Immature natural killer cell (primary cell): Measurements from ENCODE around the gene MARK3. TPM values are rescaled to one million over a fixed set of nuclear protein-coding genes. Genes with fewer than 3 reads are reported as not detected.

Source experiments
- DNase-seq, 3 donors: peaks; one replicate each; pipeline ENCODE4 v3.0.0; 2022; ENCODE audit warnings: mixed read lengths in 1 of 3
- H3K27ac Mint-ChIP-seq, 6 donors: one replicate each; pipeline ENCODE4 v1.8.0; 2020; ENCODE audit warnings: mixed read lengths in 6 of 6, mild to moderate bottlenecking in 5 of 6, inconsistent platforms in 4 of 6, moderate library complexity in 3 of 6
- H3K27me3 Mint-ChIP-seq, 3 donors: one replicate each; pipeline ENCODE4 v1.8.0; 2020 to 2021; ENCODE audit warnings: low read depth in 3 of 3, mild to moderate bottlenecking in 3 of 3, mixed read lengths in 3 of 3, moderate library complexity in 3 of 3, inconsistent platforms in 1 of 3
- H3K36me3 Mint-ChIP-seq, 3 donors: one replicate each; pipeline ENCODE4 v1.8.0; 2020; ENCODE audit warnings: mixed read lengths in 3 of 3, inconsistent platforms in 2 of 3, mild to moderate bottlenecking in 2 of 3
- H3K4me1 Mint-ChIP-seq, 2 donors: one replicate each; pipeline ENCODE4 v1.8.0; 2020; ENCODE audit warnings: inconsistent platforms in 2 of 2, mild to moderate bottlenecking in 2 of 2, mixed read lengths in 2 of 2, moderate library complexity in 1 of 2
- H3K4me3 Mint-ChIP-seq, 5 donors: one replicate each; pipeline ENCODE4 v1.8.0; 2020; ENCODE audit warnings: mild to moderate bottlenecking in 5 of 5, mixed read lengths in 5 of 5, inconsistent platforms in 3 of 5, moderate library complexity in 3 of 5
- H3K9me3 Mint-ChIP-seq, 6 donors: one replicate each; pipeline ENCODE4 v1.8.0; 2020; ENCODE audit warnings: mild to moderate bottlenecking in 6 of 6, mixed read lengths in 6 of 6, inconsistent platforms in 4 of 6, moderate library complexity in 3 of 6
- polyA plus RNA-seq, 3 donors: library from polyadenylated mRNA; unstranded; fragments of 300-500 nt; fragmentation: Illumina TruSeq; gene quantifications; one replicate each; pipeline ENCODE4 v1.2.3, GENCODE V29; 2021

MARK3 gene
- polyA plus RNA-seq, 3 donors from 2014 or later: 23.4 to 44.1 (median 25.7) TPM

DNA sequence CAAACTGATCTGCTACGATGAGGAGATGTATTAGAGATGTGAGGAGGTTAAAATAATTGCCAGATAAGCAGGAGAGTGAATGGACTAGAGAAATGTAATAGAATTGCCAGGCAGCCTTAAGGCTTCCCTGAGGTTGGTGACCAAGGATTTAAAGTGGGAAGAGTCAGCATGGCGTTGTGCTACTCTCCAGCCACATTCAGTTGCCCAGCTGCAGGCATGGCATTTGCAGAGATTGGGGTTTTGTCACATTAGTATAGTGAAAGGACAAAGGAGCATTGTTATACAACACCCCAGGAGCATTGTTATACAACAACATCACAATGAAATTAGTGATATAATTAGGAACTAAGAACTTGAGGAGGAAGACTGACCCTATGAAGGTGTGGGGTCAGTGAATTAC lies 31.7 kb downstream of the MARK3 start:
- Mint-ChIP-seq H3K36me3 (peaks cover 0 to 9% (median 6%) of the 10 kb centered on the region in 3 donors), H3K9me3 (no peaks in the 10 kb centered on the region), H3K4me3 (no peak overlapping the region), H3K27me3 (no peaks in the 10 kb centered on the region), H3K27ac (peak overlapping the region in 2 of 6 donors; percentile 49 to 55), H3K4me1 (peaks cover 45 to 65% of the 10 kb centered on the region in 2 donors)
- no peak for DNase-seq

DNA sequence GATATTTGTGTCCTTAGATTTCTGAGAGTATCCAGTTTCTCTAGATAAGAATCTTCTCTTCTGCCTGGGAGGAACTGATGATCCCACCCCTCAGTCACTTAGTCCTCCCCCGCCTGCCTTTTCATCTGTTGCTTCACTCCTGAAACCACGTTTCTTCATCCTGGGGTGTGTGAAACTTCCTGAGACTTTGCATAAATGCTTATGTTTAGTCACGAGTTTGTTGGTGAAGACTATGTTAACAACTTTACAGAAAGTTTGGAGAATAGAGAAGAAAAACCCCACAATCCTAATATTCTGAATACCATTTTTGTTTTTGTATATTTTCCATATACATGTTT lies 33.2 kb downstream of the MARK3 start:
- Mint-ChIP-seq H3K4me3 (no peak overlapping the region), H3K27ac (peak overlapping the region in 5 of 6 donors; percentile 7 to 74 (median 44)), H3K36me3 (peaks cover 0 to 9% (median 6%) of the 10 kb centered on the region in 3 donors), H3K4me1 (peaks cover 55 to 80% of the 10 kb centered on the region in 2 donors), H3K9me3 (no peaks in the 10 kb centered on the region), H3K27me3 (peaks cover 0 to 2% (median 0%) of the 10 kb centered on the region in 3 donors)
- no peak for DNase-seq

DNA sequence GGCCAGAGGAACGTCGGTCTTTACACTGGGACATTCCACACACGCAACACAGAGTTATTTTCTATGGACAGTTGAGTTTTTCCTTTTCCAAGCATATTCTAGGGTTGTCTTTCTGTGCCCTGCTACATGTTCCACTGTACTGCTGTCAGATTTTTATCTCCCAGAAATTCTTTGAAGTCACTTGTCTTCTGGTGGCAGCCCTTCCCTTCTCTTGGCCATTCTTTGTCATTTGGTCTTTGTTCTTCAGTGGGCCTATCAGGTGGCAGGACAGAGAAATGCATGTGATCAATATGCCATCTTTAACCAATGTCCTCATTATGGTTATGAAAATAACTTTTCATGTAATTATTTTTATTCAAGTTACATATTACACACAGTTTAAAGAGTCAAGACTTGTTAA lies 36.3 kb downstream of the MARK3 start:
- Mint-ChIP-seq H3K4me3 (no peak overlapping the region), H3K27me3 (peaks cover 0 to 3% (median 2%) of the 10 kb centered on the region in 3 donors), H3K4me1 (peaks cover 52 to 80% of the 10 kb centered on the region in 2 donors), H3K9me3 (no peaks in the 10 kb centered on the region), H3K36me3 (peaks cover 0 to 4% (median 0%) of the 10 kb centered on the region in 3 donors), H3K27ac (peak overlapping the region in 1 of 6 donors; percentile 65)
- no peak for DNase-seq

DNA sequence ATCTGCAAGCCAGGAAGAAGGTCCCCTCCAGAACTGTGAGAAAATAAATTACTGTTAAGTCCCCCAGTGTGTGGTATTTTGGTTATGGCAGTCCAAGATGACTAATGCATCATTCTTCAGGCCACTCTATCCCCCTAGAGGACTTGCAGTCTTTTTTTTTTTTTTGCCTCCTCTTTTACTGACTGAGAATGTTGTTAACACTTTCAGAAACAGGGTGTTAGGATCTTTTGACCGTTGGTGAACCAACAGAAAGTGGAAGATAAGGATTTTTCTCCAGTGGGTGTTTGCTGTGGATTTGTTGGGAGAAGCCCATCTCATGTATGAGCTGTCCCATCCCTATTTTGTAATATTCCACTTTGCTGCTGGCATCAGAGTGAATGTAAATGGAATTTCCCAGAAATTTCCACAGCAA lies 37.8 kb downstream of the MARK3 start:
- Mint-ChIP-seq H3K4me3 (no peak overlapping the region), H3K27ac (peak overlapping the region in 1 of 6 donors; percentile 24), H3K4me1 (peaks cover 50 to 80% of the 10 kb centered on the region in 2 donors), H3K36me3 (peaks cover 0 to 4% (median 0%) of the 10 kb centered on the region in 3 donors), H3K27me3 (peaks cover 0 to 6% (median 2%) of the 10 kb centered on the region in 3 donors), H3K9me3 (no peaks in the 10 kb centered on the region)
- no peak for DNase-seq

DNA sequence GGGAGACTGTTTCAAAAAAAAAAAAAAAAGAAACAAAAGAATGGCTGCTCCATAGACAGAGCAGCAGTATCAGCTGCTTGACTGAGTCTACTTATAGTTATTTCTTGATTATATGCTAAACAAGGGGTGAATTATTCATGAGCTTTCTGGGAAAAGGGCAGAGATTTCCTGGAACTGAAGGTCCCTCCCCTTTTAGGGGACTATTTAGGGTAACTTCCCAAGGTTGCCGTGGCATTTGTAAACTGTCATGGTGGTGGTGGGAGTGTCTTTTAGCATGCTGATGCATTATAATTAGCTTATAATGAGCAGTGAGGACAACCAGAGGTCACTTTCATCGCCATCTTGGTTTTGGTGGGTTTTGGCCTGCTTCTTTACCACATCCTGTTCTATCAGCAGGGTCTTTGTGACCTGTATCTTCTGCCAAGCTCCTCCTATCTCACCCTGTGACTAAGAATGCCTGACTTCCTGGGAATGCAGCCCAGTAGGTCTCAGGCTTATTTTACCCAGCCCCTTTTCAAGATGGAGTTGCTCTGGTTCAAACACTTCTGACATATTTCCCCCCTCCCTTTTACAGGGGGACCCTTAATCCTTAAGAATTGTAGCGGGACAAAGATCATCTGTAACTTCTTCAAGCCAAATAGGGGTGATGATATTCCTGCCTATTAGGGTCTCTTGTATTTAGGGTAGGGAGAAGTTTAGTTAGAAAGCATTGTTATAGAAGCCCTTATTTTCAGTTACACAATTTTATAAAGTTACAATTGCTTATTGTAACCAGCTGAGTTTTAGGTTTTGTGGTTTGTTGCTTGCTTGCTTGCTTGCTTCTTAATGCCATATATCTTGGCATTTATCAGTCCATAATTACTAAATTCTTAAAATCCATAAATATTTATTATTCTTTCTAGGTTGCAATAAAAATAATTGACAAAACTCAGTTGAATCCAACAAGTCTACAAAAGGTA lies 42.5 kb downstream of the MARK3 start:
- Mint-ChIP-seq H3K27me3 (peaks cover 0 to 6% (median 2%) of the 10 kb centered on the region in 3 donors), H3K9me3 (no peaks in the 10 kb centered on the region), H3K4me1 (peaks cover 50 to 71% of the 10 kb centered on the region in 2 donors), H3K4me3 (peak overlapping the region in 3 of 5 donors; percentile 35 to 63 (median 41)), H3K36me3 (peaks cover 0 to 4% (median 0%) of the 10 kb centered on the region in 3 donors), H3K27ac (peak overlapping the region; percentile 18 to 87 (median 69))
- DNase-seq: peak; percentile 21 to 28 (median 25)

DNA sequence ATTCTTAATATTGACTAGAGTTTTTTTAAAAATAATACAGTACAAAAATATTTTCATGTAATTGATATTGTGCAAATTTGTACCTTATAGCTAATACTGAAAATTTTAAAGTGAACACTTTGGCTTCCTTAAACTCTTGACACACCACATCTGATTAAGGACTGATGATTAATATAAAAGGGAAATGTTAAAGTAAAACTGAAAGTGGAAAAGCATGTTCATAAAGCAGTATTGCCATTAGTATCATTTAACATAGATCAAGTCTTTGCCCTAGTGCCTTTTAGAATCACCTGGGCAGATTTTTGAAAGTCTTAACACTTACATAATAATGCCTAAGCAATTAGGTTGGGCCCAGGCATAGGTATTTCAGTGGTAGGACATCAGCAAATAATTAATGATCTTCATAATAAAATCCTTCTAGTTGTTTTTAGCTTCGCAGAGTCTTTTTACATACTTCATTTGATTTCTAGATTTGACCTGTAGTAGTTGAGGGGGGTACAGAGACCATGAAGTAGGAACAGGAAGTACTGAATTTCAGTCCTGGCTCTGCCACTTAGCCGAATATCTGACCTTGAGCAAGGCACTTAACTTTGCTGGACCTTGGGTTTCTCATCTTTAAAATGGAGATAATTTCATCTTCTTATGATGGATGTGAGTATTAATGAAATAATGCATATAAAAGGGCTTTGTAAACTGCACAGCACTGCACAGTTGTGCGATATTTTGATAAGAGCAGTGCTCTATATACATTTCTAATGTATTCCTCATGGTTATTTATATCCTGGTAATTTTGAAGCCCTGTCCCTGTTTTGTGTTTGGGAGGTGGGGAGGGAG lies 43.7 kb downstream of the MARK3 start:
- peak overlapping the region; percentile 63 to 91 (median 74) for H3K27ac Mint-ChIP-seq
- H3K9me3 Mint-ChIP-seq: no peaks in the 10 kb centered on the region
- H3K4me3 Mint-ChIP-seq: peak overlapping the region in 4 of 5 donors; percentile 11 to 61 (median 42)
- peaks cover 0 to 4% (median 0%) of the 10 kb centered on the region in 3 donors for H3K36me3 Mint-ChIP-seq
- H3K27me3 Mint-ChIP-seq: peaks cover 0 to 3% (median 0%) of the 10 kb centered on the region in 3 donors
- no peak for DNase-seq
- H3K4me1 Mint-ChIP-seq: peaks cover 45 to 68% of the 10 kb centered on the region in 2 donors

DNA sequence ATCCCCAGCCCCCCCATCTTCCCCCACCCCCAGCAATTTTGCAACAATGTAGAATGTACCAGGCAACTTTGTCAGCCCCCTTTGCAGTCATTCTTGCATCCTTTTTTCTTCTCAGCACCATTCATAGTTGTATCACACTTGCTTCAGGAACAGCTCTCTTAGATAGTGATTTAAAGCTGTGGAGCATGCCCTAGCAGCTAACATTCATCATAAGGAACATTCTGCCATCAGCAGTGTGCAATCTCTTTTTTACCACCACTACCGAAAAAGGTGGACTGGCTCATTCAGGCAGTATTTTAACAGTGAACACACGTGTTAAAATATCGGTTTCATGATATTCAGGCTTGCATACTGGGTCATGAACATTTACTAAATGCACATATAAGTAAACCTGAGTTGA lies 45.1 kb downstream of the MARK3 start:
- H3K36me3 Mint-ChIP-seq: no peaks in the 10 kb centered on the region
- no peak overlapping the region for H3K4me3 Mint-ChIP-seq
- H3K9me3 Mint-ChIP-seq: no peaks in the 10 kb centered on the region
- H3K4me1 Mint-ChIP-seq: peaks cover 51 to 69% of the 10 kb centered on the region in 2 donors
- peak overlapping the region in 4 of 6 donors; percentile 62 to 81 (median 72) for H3K27ac Mint-ChIP-seq
- DNase-seq: no peak
- peaks cover 0 to 3% (median 0%) of the 10 kb centered on the region in 3 donors for H3K27me3 Mint-ChIP-seq

DNA sequence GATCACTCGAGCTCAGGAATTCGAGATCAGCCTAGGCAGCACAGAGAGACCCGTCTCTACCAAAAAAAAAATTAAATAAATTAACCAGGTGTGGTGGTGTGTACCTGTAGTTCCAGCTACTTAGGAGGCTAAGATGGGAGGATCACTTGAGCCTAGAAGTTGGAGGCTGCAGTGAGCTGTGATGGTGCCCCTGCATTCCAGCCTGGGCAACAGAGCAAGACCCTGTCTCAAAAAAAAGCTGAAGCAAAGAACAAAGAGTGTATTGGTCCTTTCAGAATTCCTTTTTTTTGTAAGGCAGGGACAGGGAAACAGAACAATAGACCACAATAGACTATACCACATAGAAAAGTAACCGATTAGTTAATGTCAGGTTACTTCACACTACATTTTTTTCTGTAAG lies 47.4 kb downstream of the MARK3 start:
- Mint-ChIP-seq H3K27me3 (peaks cover 0 to 1% (median 0%) of the 10 kb centered on the region in 3 donors), H3K4me1 (peaks cover 41 to 61% of the 10 kb centered on the region in 2 donors), H3K36me3 (no peaks in the 10 kb centered on the region), H3K27ac (no peak overlapping the region), H3K4me3 (no peak overlapping the region), H3K9me3 (no peaks in the 10 kb centered on the region)
- no peak for DNase-seq

DNA sequence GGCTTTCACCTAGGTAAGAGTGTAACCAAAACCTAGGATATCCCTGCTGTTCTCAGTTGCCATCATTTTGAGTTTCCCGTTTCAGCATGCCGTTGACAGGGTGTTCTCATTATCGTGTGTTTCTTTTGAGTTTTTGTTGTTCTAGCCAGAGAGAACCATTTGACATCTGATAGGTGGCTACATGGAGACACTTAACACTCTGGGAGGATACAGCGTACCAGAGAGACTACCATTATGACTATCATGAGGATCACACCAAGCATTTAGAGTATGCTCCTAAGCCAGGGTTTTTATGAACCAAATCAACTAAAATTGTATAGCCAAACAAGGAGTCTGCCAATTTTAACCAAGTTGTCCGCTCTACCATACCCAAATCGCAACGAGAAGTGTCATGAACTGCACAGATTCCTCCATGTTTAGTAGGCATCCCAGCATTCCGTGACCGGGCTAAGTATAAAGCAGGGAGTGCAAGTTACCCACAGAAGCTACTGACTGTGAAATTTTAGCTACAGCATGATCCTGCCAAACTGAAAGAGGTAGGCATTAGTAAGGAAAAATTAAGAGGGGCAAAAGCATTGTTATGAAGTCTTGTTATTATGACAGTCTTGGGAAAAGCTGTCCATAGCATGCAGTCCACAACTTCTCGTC lies 48.8 kb downstream of the MARK3 start:
- H3K27ac Mint-ChIP-seq: peak overlapping the region in 1 of 6 donors; percentile 51
- no peak for DNase-seq
- H3K36me3 Mint-ChIP-seq: peaks cover 0 to 1% (median 0%) of the 10 kb centered on the region in 3 donors
- H3K27me3 Mint-ChIP-seq: no peaks in the 10 kb centered on the region
- H3K4me3 Mint-ChIP-seq: no peak overlapping the region
- H3K4me1 Mint-ChIP-seq: peaks cover 29 to 50% of the 10 kb centered on the region in 2 donors
- no peaks in the 10 kb centered on the region for H3K9me3 Mint-ChIP-seq

DNA sequence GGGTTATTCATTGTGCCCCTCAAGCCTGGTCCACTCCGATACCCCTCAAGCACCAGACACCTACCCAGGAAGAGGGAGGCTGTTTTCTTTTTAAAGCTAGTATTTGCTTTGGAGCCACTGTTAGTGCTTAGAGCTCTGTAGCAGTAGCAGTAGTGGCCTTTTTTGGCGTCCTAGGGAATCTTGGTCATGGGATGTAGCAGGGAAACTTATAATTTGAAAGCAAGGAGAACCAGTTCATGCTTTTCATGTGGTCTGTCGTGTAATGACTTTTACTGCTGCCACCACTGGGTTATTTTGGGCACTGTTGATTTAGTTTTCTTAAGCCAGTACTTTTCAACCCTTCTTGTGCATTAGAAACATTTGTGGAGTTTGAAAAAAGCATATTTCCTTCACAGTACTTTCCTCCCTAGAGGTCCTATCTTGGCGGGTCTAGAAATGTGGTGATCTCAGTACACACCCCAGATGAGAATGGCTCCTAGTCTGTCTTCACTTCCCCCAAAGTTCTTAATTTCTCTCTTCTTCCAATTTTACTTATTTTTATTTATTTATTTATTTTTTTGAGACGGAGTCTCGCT lies 49.7 kb downstream of the MARK3 start:
- peak overlapping the region in 5 of 6 donors; percentile 7 to 60 (median 32) for H3K27ac Mint-ChIP-seq
- peaks cover 0 to 3% (median 0%) of the 10 kb centered on the region in 3 donors for H3K36me3 Mint-ChIP-seq
- H3K4me1 Mint-ChIP-seq: peaks cover 27 to 44% of the 10 kb centered on the region in 2 donors
- H3K4me3 Mint-ChIP-seq: no peak overlapping the region
- H3K27me3 Mint-ChIP-seq: no peaks in the 10 kb centered on the region
- DNase-seq: no peak
- no peaks in the 10 kb centered on the region for H3K9me3 Mint-ChIP-seq

DNA sequence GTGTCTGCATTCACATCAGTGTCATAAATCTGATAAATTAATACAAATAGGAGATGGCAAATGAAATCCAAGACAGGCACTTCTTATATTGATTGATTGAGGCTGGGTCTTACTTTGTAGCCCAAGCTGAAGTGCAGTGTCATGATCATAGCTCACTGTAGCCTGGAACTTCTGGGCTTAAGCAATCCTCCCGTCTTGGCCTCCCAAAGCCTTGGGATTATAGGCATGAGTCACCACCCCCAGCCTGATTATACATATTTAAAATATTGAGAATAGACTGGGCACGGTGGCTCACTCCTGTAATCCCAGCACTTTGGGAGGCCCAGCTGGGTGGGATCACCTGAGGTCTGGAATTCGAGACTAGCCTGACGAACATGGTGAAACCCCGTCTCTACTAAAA lies 51.3 kb downstream of the MARK3 start:
- no peak overlapping the region for H3K4me3 Mint-ChIP-seq
- peaks cover 0 to 3% (median 0%) of the 10 kb centered on the region in 3 donors for H3K36me3 Mint-ChIP-seq
- no peaks in the 10 kb centered on the region for H3K27me3 Mint-ChIP-seq
- no peak for DNase-seq
- H3K4me1 Mint-ChIP-seq: peaks cover 20 to 39% of the 10 kb centered on the region in 2 donors
- no peaks in the 10 kb centered on the region for H3K9me3 Mint-ChIP-seq
- H3K27ac Mint-ChIP-seq: peak overlapping the region in 3 of 6 donors; percentile 39 to 46 (median 40)

DNA sequence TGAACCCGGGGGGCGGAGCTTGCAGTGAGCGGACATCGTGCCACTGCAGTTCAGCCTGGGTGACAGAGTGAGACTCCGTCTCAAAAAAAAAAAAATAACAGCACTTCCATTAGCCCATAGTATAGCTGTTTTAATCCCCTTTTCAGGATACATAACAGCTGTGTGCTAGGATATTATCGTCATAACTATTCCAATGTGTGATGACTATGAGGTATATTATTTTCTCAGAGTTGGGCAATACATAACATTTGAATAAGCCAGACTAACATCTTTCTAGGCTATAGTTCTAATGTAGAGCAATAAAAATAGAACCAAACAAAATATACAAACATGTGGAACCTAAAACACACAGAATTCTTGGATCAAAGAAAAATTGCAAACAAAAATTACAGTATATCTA lies 57.1 kb downstream of the MARK3 start:
- DNase-seq: no peak
- Mint-ChIP-seq H3K36me3 (peaks cover 0 to 3% (median 3%) of the 10 kb centered on the region in 3 donors), H3K4me1 (peaks cover 39 to 64% of the 10 kb centered on the region in 2 donors), H3K9me3 (peaks cover 0 to 1% (median 0%) of the 10 kb centered on the region in 6 donors), H3K27me3 (peaks cover 0 to 2% (median 0%) of the 10 kb centered on the region in 3 donors), H3K27ac (peak overlapping the region in 1 of 6 donors; percentile 4), H3K4me3 (no peak overlapping the region)

DNA sequence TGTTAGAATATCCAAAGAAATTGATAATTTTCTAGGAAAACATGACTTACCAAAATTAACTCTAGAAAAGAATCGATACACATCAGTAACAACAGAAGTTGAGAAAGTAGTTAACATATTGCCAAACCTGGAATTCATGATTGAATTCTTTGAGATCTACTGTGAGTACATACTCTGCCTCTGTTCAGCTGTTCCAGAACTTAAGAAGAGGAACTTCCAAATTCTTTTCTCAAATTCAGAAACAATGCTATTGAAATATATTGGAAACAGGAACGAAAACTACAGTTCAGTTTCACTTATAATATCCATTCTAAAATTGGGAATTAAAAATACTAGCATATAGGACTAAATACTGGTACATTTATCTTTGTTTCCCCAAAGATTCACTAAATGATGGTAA lies 57.9 kb downstream of the MARK3 start:
- DNase-seq: no peak
- H3K36me3 Mint-ChIP-seq: peaks cover 0 to 3% (median 3%) of the 10 kb centered on the region in 3 donors
- peak overlapping the region in 3 of 6 donors; percentile 23 to 60 (median 56) for H3K27ac Mint-ChIP-seq
- H3K9me3 Mint-ChIP-seq: peaks cover 0 to 1% (median 0%) of the 10 kb centered on the region in 6 donors
- no peak overlapping the region for H3K4me3 Mint-ChIP-seq
- peaks cover 0 to 2% (median 0%) of the 10 kb centered on the region in 3 donors for H3K27me3 Mint-ChIP-seq
- H3K4me1 Mint-ChIP-seq: peaks cover 47 to 68% of the 10 kb centered on the region in 2 donors
